ENCODE data around the gene CCDC177.

The CCDC177 gene

DNA sequence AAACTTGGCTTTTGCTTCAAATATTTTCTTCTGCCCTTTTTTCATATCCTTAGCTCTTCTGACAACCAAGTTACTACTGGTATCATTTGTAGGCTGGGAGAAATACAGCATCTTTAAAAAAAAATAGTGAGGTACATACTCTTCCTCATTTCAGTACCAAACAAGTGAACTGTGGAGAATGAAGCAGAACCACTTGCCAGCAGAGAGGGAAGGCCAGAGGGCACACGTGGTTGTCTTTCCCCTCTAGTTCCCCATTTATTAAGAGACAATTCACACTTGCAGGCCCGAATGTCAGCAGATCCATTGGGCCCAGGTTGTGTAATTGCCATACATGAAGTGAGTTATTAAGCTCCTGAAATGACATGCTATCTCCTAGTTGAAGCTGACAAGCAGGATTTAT lies 39.9 kb upstream of the CCDC177 start:
- Histone ChIP-seq H3K9me2 (replicated peaks; ENCODE audit: insufficient read depth, low read length) (no peaks in the 10 kb centered on the region), H3K4me2 (ENCODE audit: low read depth, low read length, poor library complexity, severe bottlenecking) (peak overlapping the region; percentile 91), H3K9me3 (ENCODE audit: insufficient read depth, low read length) (no peaks in the 10 kb centered on the region), H3K79me2 (ENCODE audit: insufficient read depth, low read length) (peaks cover 58% of the 10 kb centered on the region), H3K9ac (ENCODE audit: low read length) (peak overlapping the region; percentile 79), H3K36me3 (ENCODE audit: low read length) (peaks cover 5% of the 10 kb centered on the region; the same call in 1 of the 2 replicates), H4K20me1 (ENCODE audit: low read depth, low read length) (peaks cover 10% of the 10 kb centered on the region; the same call in 1 of the 2 replicates), H3K4me3 (ENCODE audit: insufficient read depth, low read length, poor library complexity, severe bottlenecking) (peak overlapping the region; percentile 34), H2AFZ (ENCODE audit: low read depth, low read length, severe bottlenecking) (no peak overlapping the region), H3K27ac (ENCODE audit: low read depth, low read length) (peak overlapping the region; percentile 95), H3K27me3 (ENCODE audit: low read length) (no peaks in the 10 kb centered on the region), H3F3A (ENCODE audit: insufficient read depth) (peaks cover 38% of the 10 kb centered on the region)
- TF ChIP-seq EZH2phosphoT487 (conservative IDR thresholded peaks at IDR 0.05; ENCODE audit: low read length) = no peak
- TF ChIP-seq, protein P1, sequence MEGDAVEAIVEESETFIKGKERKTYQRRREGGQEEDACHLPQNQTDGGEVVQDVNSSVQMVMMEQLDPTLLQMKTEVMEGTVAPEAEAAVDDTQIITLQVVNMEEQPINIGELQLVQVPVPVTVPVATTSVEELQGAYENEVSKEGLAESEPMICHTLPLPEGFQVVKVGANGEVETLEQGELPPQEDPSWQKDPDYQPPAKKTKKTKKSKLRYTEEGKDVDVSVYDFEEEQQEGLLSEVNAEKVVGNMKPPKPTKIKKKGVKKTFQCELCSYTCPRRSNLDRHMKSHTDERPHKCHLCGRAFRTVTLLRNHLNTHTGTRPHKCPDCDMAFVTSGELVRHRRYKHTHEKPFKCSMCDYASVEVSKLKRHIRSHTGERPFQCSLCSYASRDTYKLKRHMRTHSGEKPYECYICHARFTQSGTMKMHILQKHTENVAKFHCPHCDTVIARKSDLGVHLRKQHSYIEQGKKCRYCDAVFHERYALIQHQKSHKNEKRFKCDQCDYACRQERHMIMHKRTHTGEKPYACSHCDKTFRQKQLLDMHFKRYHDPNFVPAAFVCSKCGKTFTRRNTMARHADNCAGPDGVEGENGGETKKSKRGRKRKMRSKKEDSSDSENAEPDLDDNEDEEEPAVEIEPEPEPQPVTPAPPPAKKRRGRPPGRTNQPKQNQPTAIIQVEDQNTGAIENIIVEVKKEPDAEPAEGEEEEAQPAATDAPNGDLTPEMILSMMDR (IDR thresholded peaks at IDR 0.05; ENCODE audit: insufficient read depth, low read length, poor library complexity, severe bottlenecking) = no peak

DNA sequence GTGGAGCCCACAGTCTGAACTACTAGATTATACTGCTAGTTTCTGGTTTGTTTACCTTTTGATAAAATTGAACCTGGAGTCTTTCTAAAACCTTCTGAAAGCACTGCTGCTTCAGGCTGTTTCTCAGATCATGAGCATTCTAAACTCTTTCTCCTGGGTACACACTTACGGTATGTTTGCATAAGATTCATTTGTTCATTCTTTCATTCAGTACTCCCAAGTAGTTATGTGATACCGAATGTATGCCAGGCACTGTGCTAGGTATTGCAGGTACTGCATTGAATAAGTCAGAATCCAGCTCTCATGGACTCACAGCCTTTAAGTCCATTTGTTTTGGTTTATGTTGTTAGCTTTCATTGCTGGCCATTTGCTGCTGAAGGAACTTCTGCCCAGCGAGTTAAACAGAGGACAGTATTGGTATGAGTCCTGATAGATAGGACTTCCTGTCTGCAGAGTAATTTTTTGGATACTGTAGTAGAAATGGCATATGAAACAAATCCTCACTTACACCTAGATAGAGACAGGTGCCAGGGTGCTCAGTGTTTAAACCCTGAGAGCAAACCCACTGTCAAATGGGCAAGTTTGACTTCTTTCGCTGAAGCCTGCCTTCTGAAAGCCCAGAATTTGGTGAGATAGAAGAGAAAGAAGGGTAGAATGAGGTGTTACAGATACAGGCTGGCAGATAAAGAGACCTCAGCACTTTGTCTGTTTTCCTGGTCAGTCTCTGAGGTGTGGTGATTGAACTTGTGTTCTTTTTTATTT lies 38.8 kb upstream of the CCDC177 start:
- peak overlapping the region; percentile 95 for H3K27ac ChIP-seq (ENCODE audit: low read depth, low read length)
- TF ChIP-seq, protein P1 (IDR thresholded peaks at IDR 0.05; ENCODE audit: insufficient read depth, low read length, poor library complexity, severe bottlenecking) = no peak
- no peak for TF ChIP-seq EZH2phosphoT487 (conservative IDR thresholded peaks at IDR 0.05; ENCODE audit: low read length)
- H3K27me3 ChIP-seq (ENCODE audit: low read length) = no peaks in the 10 kb centered on the region
- no peak overlapping the region for H2AFZ ChIP-seq (ENCODE audit: low read depth, low read length, severe bottlenecking)
- H3K4me2 ChIP-seq (ENCODE audit: low read depth, low read length, poor library complexity, severe bottlenecking) = peak overlapping the region; percentile 91
- H3K79me2 ChIP-seq (ENCODE audit: insufficient read depth, low read length) = peaks cover 47% of the 10 kb centered on the region
- H3F3A ChIP-seq (ENCODE audit: insufficient read depth) = peaks cover 38% of the 10 kb centered on the region
- H3K4me3 ChIP-seq (ENCODE audit: insufficient read depth, low read length, poor library complexity, severe bottlenecking) = peak overlapping the region; percentile 66
- H3K9me3 ChIP-seq (ENCODE audit: insufficient read depth, low read length) = no peaks in the 10 kb centered on the region
- H3K36me3 ChIP-seq (ENCODE audit: low read length) = peaks cover 5% of the 10 kb centered on the region; the same call in 1 of the 2 replicates
- H3K9ac ChIP-seq (ENCODE audit: low read length) = peak overlapping the region; percentile 79
- H3K9me2 ChIP-seq (replicated peaks; ENCODE audit: insufficient read depth, low read length) = no peaks in the 10 kb centered on the region
- H4K20me1 ChIP-seq (ENCODE audit: low read depth, low read length) = peaks cover 10% of the 10 kb centered on the region; the same call in 1 of the 2 replicates

DNA sequence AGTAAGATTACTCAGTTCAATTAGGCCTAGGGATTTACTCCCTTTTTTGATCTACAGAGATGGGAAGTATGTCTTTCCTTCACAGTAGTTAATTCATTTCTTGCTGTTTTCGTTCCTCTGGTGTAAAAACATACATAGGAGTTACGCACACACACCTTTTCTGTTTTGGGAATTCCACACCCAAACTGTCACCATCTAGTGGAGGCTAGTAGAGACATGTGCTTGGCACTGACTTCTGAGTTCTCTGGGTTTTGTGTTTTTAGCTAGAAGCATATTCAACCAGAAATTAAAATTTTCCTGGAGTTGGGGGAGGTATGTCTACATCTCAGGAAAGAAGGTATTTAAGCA lies 38.1 kb upstream of the CCDC177 start:
- Histone ChIP-seq H2AFZ (ENCODE audit: low read depth, low read length, severe bottlenecking) (no peak overlapping the region), H3K27ac (ENCODE audit: low read depth, low read length) (peak overlapping the region; percentile 95), H3K27me3 (ENCODE audit: low read length) (no peaks in the 10 kb centered on the region), H4K20me1 (ENCODE audit: low read depth, low read length) (peaks cover 5% of the 10 kb centered on the region; the same call in 1 of the 2 replicates), H3K4me2 (ENCODE audit: low read depth, low read length, poor library complexity, severe bottlenecking) (peak overlapping the region; percentile 91), H3K9ac (ENCODE audit: low read length) (peak overlapping the region; percentile 79), H3K36me3 (ENCODE audit: low read length) (peaks cover 5% of the 10 kb centered on the region; the same call in 1 of the 2 replicates), H3K9me2 (replicated peaks; ENCODE audit: insufficient read depth, low read length) (no peaks in the 10 kb centered on the region), H3F3A (ENCODE audit: insufficient read depth) (peaks cover 38% of the 10 kb centered on the region), H3K9me3 (ENCODE audit: insufficient read depth, low read length) (no peaks in the 10 kb centered on the region), H3K79me2 (ENCODE audit: insufficient read depth, low read length) (peaks cover 40% of the 10 kb centered on the region), H3K4me3 (ENCODE audit: insufficient read depth, low read length, poor library complexity, severe bottlenecking) (peak overlapping the region; percentile 66)
- TF ChIP-seq, protein P1 (IDR thresholded peaks at IDR 0.05; ENCODE audit: insufficient read depth, low read length, poor library complexity, severe bottlenecking) = no peak
- TF ChIP-seq EZH2phosphoT487 (conservative IDR thresholded peaks at IDR 0.05; ENCODE audit: low read length) = no peak

All from SU-DHL-6 (cell line).